ENCODE results near the gene SMIM23. TPM values are rescaled to one million over a fixed set of nuclear protein-coding genes. Genes with fewer than 3 reads are reported as not detected.

Gene SMIM23
- total RNA-seq, 1 donor from 2014 or later = not detected

- Mint-ChIP-seq H3K27ac (ENCODE audit: unreplicated experiment) (no peak overlapping the region), H3K36me3 (ENCODE audit: low read depth) (peaks cover 2% of the 10 kb centered on the region), H3K27me3 (ENCODE audit: low read depth) (peaks cover 18% of the 10 kb centered on the region), H3K9me3 (ENCODE audit: low read depth) (peaks cover 4% of the 10 kb centered on the region), H3K4me1 (ENCODE audit: low read depth) (peaks cover 3% of the 10 kb centered on the region), H3K4me3 (ENCODE audit: unreplicated experiment) (no peak overlapping the region)
- DNase-seq (ENCODE audit: low spot score) = no peak
- TF ChIP-seq CTCF (IDR thresholded peaks at IDR 0.05) = no peak
Observed at GRCh38 chr5:171782332-171782966, 3.2 kb upstream of the SMIM23 start.

DNA sequence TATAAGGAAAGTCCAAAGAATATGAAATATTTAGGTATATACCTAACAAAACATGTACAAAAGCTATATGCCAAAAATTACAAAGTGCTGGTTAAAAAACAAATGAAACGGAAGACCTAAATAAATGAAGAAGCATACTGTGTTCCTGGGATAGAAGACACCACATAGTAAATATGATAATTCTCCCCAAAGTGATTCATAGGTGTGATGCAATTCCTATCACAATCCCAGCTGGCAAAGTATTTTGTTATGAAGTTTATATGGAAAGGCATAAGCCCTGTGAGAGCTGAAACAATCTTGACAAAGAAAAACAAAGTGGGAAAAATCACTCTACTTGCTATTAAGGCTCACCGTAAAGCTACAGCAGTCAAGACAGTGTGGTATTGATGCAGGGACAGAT is 2.6 kb upstream of the SMIM23 start:
- Mint-ChIP-seq H3K27ac (ENCODE audit: unreplicated experiment) (no peak overlapping the region), H3K9me3 (ENCODE audit: low read depth) (peaks cover 4% of the 10 kb centered on the region), H3K36me3 (ENCODE audit: low read depth) (peaks cover 2% of the 10 kb centered on the region), H3K4me3 (ENCODE audit: unreplicated experiment) (no peak overlapping the region), H3K4me1 (ENCODE audit: low read depth) (peaks cover 3% of the 10 kb centered on the region), H3K27me3 (ENCODE audit: low read depth) (peaks cover 18% of the 10 kb centered on the region)
- no peak for TF ChIP-seq CTCF (IDR thresholded peaks at IDR 0.05)
- no peak for DNase-seq (ENCODE audit: low spot score)

GRCh38 chr5:171789353-171789752 is 3.7 kb downstream of the SMIM23 start:
- no peak for TF ChIP-seq CTCF (IDR thresholded peaks at IDR 0.05)
- DNase-seq (ENCODE audit: low spot score) = no peak
- H3K4me3 Mint-ChIP-seq (ENCODE audit: unreplicated experiment) = no peak overlapping the region
- H3K9me3 Mint-ChIP-seq (ENCODE audit: low read depth) = no peaks in the 10 kb centered on the region
- no peaks in the 10 kb centered on the region for H3K4me1 Mint-ChIP-seq (ENCODE audit: low read depth)
- H3K36me3 Mint-ChIP-seq (ENCODE audit: low read depth) = peaks cover 3% of the 10 kb centered on the region
- no peak overlapping the region for H3K27ac Mint-ChIP-seq (ENCODE audit: unreplicated experiment)
- H3K27me3 Mint-ChIP-seq (ENCODE audit: low read depth) = peaks cover 23% of the 10 kb centered on the region

DNA sequence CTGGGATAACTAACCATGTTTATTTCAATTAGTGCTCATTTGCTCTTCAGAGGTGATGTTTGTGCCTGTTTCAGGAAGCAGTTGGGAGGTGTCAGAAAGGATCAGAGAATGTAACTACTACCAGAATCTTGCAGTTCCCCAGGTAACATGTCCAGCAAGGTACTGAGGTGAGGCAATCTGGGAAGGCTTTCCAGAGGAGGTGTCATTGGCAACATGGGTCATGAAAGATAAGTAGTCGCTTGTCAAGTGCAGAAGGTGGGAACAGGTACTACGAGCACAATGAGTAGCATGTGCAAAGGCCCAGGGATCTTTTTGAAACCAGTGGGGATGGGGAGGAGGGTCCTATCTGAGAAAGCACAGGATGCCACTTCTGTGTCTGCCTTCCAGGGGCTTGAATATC is 4.8 kb downstream of the SMIM23 start:
- no peak overlapping the region for H3K4me3 Mint-ChIP-seq (ENCODE audit: unreplicated experiment)
- no peaks in the 10 kb centered on the region for H3K4me1 Mint-ChIP-seq (ENCODE audit: low read depth)
- peaks cover 3% of the 10 kb centered on the region for H3K36me3 Mint-ChIP-seq (ENCODE audit: low read depth)
- DNase-seq (ENCODE audit: low spot score) = no peak
- H3K27me3 Mint-ChIP-seq (ENCODE audit: low read depth) = peaks cover 23% of the 10 kb centered on the region
- TF ChIP-seq CTCF (IDR thresholded peaks at IDR 0.05) = no peak
- H3K27ac Mint-ChIP-seq (ENCODE audit: unreplicated experiment) = no peak overlapping the region
- no peaks in the 10 kb centered on the region for H3K9me3 Mint-ChIP-seq (ENCODE audit: low read depth)

- H3K27me3 Mint-ChIP-seq (ENCODE audit: low read depth) = peaks cover 30% of the 10 kb centered on the region
- DNase-seq (ENCODE audit: low spot score) = no peak
- H3K36me3 Mint-ChIP-seq (ENCODE audit: low read depth) = peaks cover 3% of the 10 kb centered on the region
- no peaks in the 10 kb centered on the region for H3K4me1 Mint-ChIP-seq (ENCODE audit: low read depth)
- no peak overlapping the region for H3K4me3 Mint-ChIP-seq (ENCODE audit: unreplicated experiment)
- TF ChIP-seq CTCF (IDR thresholded peaks at IDR 0.05) = no peak
- H3K9me3 Mint-ChIP-seq (ENCODE audit: low read depth) = no peaks in the 10 kb centered on the region
- no peak overlapping the region for H3K27ac Mint-ChIP-seq (ENCODE audit: unreplicated experiment)
Observed at GRCh38 chr5:171794470-171794960, 8.9 kb downstream of the SMIM23 start.

Measured in chondrocyte (in vitro differentiated cells).